ENCODE results near the gene TNFRSF9.

- TF ChIP-seq CTCF (IDR thresholded peaks at IDR 0.05; ENCODE audit: low read depth, low read length), result no peak
- no peak for TF ChIP-seq POLR2A (IDR thresholded peaks at IDR 0.05; ENCODE audit: extremely low read depth, insufficient read length)
- no peak for TF ChIP-seq MAX (IDR thresholded peaks at IDR 0.05; ENCODE audit: low read depth, low read length)
- no peak for TF ChIP-seq MYC (IDR thresholded peaks at IDR 0.05; ENCODE audit: low read depth, low read length)
Observed at GRCh38 chr1:7989762-7990428, 49.3 kb upstream of the TNFRSF9 start.

All from NB4 (cell line).